GM10266 (cell line): Measurements from ENCODE around the gene PAQR5.
"Not testable (repeated sequence)": the region's sequence is repeated elsewhere in the genome, so short reads cannot be mapped to it uniquely, and the experiment has no call there.

Experiments used
- DNase-seq: peaks from one replicate; pipeline ENCODE4 v3.0.0; 2012; ENCODE audit errors: extremely low spot score
- TF ChIP-seq, protein P1 (sequence below): IDR thresholded peaks from 2 replicates; pipeline ENCODE4 v1.5.1; 2012; ENCODE audit warnings: mild to moderate bottlenecking, low read depth; ENCODE audit not compliant: control insufficient read depth, insufficient read depth; ENCODE audit errors: missing control alignments

Gene PAQR5

DNA sequence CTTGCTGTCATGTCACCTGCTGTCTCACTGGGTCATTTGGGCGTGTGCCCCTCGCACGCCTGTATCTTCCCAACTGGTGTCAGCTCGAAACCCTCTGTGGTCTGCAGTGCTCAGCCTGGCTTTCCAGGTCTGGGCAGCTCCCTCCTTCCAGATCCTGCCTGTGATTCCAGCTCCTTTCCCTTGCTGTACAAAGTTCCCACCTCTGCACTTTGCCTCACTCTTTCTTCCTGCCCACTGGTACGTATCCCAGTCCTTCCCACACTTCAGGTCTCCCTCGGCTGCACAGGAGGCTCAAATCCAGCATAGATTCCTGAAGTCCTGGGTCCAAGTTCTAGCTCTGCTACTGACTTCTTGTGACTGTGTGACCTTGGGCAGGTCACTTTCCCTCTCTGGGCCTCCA, 2.1 kb upstream of the PAQR5 start:
- DNase-seq: no peak
- TF ChIP-seq, protein P1, sequence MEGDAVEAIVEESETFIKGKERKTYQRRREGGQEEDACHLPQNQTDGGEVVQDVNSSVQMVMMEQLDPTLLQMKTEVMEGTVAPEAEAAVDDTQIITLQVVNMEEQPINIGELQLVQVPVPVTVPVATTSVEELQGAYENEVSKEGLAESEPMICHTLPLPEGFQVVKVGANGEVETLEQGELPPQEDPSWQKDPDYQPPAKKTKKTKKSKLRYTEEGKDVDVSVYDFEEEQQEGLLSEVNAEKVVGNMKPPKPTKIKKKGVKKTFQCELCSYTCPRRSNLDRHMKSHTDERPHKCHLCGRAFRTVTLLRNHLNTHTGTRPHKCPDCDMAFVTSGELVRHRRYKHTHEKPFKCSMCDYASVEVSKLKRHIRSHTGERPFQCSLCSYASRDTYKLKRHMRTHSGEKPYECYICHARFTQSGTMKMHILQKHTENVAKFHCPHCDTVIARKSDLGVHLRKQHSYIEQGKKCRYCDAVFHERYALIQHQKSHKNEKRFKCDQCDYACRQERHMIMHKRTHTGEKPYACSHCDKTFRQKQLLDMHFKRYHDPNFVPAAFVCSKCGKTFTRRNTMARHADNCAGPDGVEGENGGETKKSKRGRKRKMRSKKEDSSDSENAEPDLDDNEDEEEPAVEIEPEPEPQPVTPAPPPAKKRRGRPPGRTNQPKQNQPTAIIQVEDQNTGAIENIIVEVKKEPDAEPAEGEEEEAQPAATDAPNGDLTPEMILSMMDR: no peak

DNA sequence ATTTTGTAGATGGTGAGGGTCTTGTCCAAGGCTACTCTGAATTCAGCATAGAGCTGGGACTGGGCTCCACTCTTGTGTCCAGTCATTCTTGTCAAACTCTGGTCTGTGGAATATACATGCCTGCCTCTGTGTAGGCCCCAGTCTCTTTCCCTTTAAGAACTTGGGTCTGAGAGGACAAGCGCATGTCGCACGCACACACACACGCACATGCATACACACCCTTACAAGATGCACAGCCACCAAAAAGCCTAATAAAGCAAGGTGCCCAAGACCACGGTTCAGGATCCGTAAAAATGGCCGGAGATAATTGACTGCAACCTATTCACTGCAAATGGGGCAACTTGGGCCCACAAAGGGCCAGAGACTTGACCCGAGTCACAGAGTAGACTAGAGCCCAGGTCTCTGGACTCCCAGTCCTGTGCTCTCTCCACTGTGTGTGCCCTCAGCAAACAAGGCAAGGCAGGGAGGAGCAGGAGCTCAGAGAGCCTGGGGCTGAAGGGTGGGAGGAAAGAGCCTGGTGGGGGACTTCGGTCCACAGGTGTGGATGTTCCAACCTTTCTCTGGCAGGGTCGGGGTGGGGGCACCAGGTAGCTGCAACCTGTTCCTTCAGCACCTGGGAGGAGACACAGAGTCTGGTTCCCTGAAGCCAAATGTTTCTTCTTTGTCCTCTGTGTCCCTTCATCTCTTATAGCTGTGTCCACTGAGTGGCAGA, 914 bp upstream of the PAQR5 start:
- TF ChIP-seq, protein P1: no peak

DNA sequence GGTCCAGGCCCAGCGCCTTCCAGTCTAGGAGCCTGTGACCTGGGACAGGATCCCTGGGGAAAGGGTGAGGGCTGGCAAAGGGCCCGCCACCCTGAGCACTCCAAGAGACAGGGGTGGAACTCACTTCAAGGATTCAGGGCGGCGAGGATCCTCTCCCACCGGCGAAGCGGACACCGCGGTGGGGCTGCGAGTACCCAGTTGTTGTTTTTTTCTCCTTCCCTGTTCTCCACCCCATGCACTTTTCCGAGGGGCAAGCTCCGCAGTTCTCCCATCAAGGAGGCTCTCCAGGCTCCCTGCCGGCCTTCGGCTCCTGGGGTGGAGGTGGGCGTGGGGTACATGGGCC, 387 bp upstream of the PAQR5 start:
- TF ChIP-seq, protein P1: no peak
- no peak for DNase-seq

More for the DNA sequence above, 914 bp upstream of the PAQR5 start:
- no peak for DNase-seq

DNA sequence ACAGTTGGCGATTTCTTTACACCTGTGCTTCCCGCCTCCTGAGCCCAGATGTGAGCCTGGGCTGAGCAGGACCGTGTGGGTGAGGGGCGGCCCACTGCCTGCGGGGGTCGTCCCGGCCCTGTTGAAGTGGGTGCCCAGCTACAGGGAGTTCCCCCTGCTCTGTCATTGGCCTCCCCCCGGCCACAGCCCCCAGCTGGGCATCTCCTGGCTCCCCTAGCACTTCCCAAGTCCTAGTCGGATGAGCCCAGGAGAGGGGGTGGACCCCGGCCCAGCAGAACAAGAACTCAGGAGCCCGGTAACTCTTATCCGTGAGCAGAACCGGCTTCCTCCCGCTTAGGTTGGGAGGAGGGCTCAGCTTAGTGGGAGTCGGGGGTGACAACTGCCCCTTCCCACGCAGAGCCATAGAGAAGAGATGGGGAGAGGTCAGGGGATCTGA, 757 bp downstream of the PAQR5 start:
- DNase-seq: no peak
- TF ChIP-seq, protein P1: no peak

DNA sequence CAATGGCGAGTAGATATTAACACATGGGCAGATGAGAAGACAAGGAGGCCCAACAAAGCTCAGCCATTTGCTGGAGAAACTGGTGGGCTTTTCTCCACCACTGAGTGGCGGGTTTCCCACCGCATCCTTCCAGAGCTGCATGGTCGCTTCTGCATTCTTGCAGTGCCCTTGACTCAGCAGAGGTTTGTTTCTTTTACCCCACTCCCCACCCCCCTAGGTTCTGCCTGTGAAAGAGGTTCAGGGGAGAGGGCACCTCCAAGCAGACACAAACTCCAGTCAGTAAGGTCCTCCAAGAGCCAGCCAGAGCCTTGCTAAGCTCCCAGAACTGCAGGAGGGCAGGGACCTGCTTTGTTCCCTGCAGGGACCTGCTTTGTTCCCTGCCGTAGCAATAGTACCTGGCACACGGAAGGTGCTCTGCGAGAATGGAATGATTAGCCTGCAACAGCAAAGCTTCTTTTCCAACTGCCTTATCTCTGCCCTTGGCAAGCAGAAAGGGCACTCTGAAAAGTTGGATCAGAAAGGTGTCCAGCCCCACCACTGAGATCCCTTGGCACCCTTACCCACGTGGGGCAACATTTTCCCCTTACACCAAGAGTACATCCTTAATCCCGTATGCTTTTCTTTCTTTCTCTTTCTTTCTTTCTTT, 1.4 kb downstream of the PAQR5 start:
- no peak for DNase-seq
- TF ChIP-seq, protein P1: no peak

DNA sequence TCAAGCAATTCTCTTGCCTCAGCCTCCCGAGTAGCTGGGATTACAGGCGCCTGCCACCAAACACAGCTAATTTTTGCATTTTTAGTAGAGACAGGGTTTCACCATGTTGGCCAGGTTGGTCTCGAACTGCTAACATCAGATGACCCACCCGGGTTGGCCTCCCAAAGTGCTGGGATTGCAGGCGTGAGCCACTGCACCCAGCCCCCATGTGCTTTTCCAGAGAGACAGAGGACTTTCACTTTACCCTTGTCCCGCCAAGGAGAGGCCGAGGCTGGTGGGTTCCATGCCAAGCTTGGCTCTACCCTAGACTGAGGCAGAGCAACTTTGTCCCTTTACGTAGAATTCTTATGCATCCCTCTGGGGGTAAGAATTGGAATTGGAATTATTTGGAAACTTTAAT, 2.4 kb downstream of the PAQR5 start:
- DNase-seq: not testable (repeated sequence)

DNA sequence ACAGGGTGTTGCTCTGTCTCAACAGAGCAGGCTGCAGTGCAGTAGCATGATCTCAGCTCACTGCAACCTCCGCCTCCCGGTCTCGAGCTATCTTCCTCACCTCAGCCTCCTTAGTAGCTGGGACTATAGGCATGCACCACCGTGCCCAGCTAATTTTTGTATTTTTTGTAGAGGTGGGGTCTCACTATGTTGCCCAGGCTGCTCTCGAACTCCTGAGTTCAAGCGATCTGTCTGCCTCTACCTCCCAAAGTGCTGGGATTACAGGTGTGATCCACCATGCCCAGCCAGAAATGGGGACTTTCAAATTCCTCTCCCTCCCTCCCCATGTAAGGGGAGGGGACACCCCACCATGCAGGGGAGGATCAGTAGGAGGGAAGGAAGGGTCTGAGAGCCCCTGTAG, 3.4 kb downstream of the PAQR5 start:
- not testable (repeated sequence) for DNase-seq

DNA sequence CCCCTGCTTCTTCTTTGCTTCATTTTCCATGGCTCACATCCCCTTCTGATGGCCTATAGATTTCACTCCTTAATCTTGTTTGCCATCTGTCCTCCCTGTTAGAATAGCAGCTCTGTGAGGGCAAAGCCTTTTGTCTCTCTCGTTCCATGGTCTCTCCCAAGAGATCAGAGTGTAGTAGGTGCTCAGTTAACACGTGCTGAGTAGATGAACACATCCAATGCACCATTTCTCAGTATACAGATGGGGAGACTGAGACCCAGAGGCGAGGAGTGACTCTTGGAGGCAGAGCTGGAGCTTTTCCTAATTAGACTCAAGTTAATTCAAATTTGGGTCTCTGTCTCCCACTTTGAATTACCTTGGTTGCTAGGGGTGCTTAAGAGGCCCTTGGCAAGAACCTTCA, 4.2 kb downstream of the PAQR5 start:
- no peak for DNase-seq
- TF ChIP-seq, protein P1: no peak
